Measurements from ENCODE around the gene TBC1D22A. TPM values are rescaled to one million over a fixed set of nuclear protein-coding genes. Genes with fewer than 3 reads are reported as not detected.

Gene TBC1D22A
- total RNA-seq, 4 donors from 2014 or later = 16.2 to 22.2 (median 17.8) TPM

GRCh38 chr22:46856661-46857060, 94.2 kb downstream of the TBC1D22A start:
- H3K36me3 ChIP-seq = peaks cover 0 to 15% of the 10 kb centered on the region in 2 donors
- H3K27ac ChIP-seq = no peak overlapping the region
- no peaks in the 10 kb centered on the region for H3K9me3 ChIP-seq
- no peaks in the 10 kb centered on the region for H3K4me1 ChIP-seq
- H3K27me3 ChIP-seq = no peaks in the 10 kb centered on the region
- TF ChIP-seq POLR2AphosphoS5 (IDR thresholded peaks at IDR 0.05) (no peak), EP300 (IDR thresholded peaks at IDR 0.05) (no peak), CTCF (IDR thresholded peaks at IDR 0.05) (no peak), POLR2A (IDR thresholded peaks at IDR 0.05) (no peak)
- H3K4me3 ChIP-seq = no peak overlapping the region
- no peak for ATAC-seq
- 87% methylated on average over 3 of the region's 3 CpGs for WGBS, 2 donors (ENCODE audit: low coverage in 1 of 2)

- Histone ChIP-seq H3K4me3 (no peak overlapping the region), H3K9me3 (no peaks in the 10 kb centered on the region), H3K4me1 (no peaks in the 10 kb centered on the region), H3K36me3 (peaks cover 0 to 12% of the 10 kb centered on the region in 2 donors), H3K27ac (no peak overlapping the region), H3K27me3 (no peaks in the 10 kb centered on the region)
- ATAC-seq = no peak
- TF ChIP-seq POLR2A (IDR thresholded peaks at IDR 0.05) = no peak
- no peak for TF ChIP-seq CTCF (IDR thresholded peaks at IDR 0.05)
- no peak for TF ChIP-seq POLR2AphosphoS5 (IDR thresholded peaks at IDR 0.05)
- TF ChIP-seq EP300 (IDR thresholded peaks at IDR 0.05) = no peak
- 63 to 86% methylated on average over 4 to 9 of the region's 9 CpGs for WGBS, 2 donors (ENCODE audit: low coverage in 1 of 2)
These were observed 94.9 kb downstream of the TBC1D22A start for GRCh38 chr22:46857142-46857884.

GRCh38 chr22:46857885-46858143, 95.4 kb downstream of the TBC1D22A start:
- ATAC-seq = no peak
- 83% methylated on average over 6 of the region's 6 CpGs; no CpG with 5 or more reads in 1 of the 2 donors for WGBS, 2 donors (ENCODE audit: low coverage in 1 of 2)
- H3K9me3 ChIP-seq = no peaks in the 10 kb centered on the region
- peaks cover 0 to 7% of the 10 kb centered on the region in 2 donors for H3K36me3 ChIP-seq
- no peaks in the 10 kb centered on the region for H3K27me3 ChIP-seq
- no peaks in the 10 kb centered on the region for H3K4me1 ChIP-seq
- no peak overlapping the region for H3K4me3 ChIP-seq
- no peak overlapping the region for H3K27ac ChIP-seq
- no peak for TF ChIP-seq EP300 (IDR thresholded peaks at IDR 0.05)
- TF ChIP-seq CTCF (IDR thresholded peaks at IDR 0.05) = no peak
- TF ChIP-seq POLR2A (IDR thresholded peaks at IDR 0.05) = no peak
- TF ChIP-seq POLR2AphosphoS5 (IDR thresholded peaks at IDR 0.05) = no peak

GRCh38 chr22:46858181-46858771, 95.8 kb downstream of the TBC1D22A start:
- WGBS, 2 donors (ENCODE audit: low coverage in 1 of 2) = 100% methylated on average over 1 to 5 of the region's 23 CpGs
- Histone ChIP-seq H3K36me3 (peaks cover 0 to 5% of the 10 kb centered on the region in 2 donors), H3K4me3 (no peak overlapping the region), H3K4me1 (no peaks in the 10 kb centered on the region), H3K27me3 (no peaks in the 10 kb centered on the region), H3K27ac (no peak overlapping the region), H3K9me3 (no peaks in the 10 kb centered on the region)
- no peak for ATAC-seq
- TF ChIP-seq POLR2A (IDR thresholded peaks at IDR 0.05) = no peak
- no peak for TF ChIP-seq EP300 (IDR thresholded peaks at IDR 0.05)
- TF ChIP-seq POLR2AphosphoS5 (IDR thresholded peaks at IDR 0.05) = no peak
- TF ChIP-seq CTCF (IDR thresholded peaks at IDR 0.05) = no peak

- ATAC-seq = no peak
- TF ChIP-seq EP300 (IDR thresholded peaks at IDR 0.05) (no peak), POLR2A (IDR thresholded peaks at IDR 0.05) (no peak), POLR2AphosphoS5 (IDR thresholded peaks at IDR 0.05) (no peak), CTCF (IDR thresholded peaks at IDR 0.05) (no peak)
- no peaks in the 10 kb centered on the region for H3K4me1 ChIP-seq
- no CpG with 5 or more reads among the region's 16 CpGs for WGBS, 2 donors (ENCODE audit: low coverage in 1 of 2)
- H3K9me3 ChIP-seq = no peaks in the 10 kb centered on the region
- H3K27me3 ChIP-seq = no peaks in the 10 kb centered on the region
- H3K4me3 ChIP-seq = no peak overlapping the region
- peaks cover 0 to 3% of the 10 kb centered on the region in 2 donors for H3K36me3 ChIP-seq
- H3K27ac ChIP-seq = no peak overlapping the region
These were observed 98.1 kb downstream of the TBC1D22A start for GRCh38 chr22:46860562-46860961.

Data from gastroesophageal sphincter (tissue), 4 donors.